Gastroesophageal sphincter (tissue), 4 donors: Measurements from ENCODE around the gene TSPAN11. TPM values are rescaled to one million over a fixed set of nuclear protein-coding genes. Genes with fewer than 3 reads are reported as not detected.

Experiments used
- ATAC-seq: fragments of 150-250 bp; one replicate; pipeline ENCODE4 v1.9.1; 2016; ENCODE audit warnings: mild to moderate bottlenecking, moderate library complexity
- H3K27ac ChIP-seq, 4 donors: fragments of 200-600 bp; sonication (generic) in 3 of 4; 1 replicate in 3 of 4; 2 replicates in 1 of 4; pipeline ENCODE4 v1.5.1; 2016 to 2019
- H3K27me3 ChIP-seq: fragments of 200-600 bp; sonication (generic); one replicate; pipeline ENCODE4 v1.5.1; 2019
- H3K36me3 ChIP-seq, 2 donors: fragments of 200-600 bp; sonication (generic); one replicate each; pipeline ENCODE4 v1.5.1; 2019; ENCODE audit warnings: control low read depth in 1 of 2
- H3K4me1 ChIP-seq, 3 donors: fragments of 200-600 bp; sonication (generic); 1 replicate in 2 of 3; 2 replicates in 1 of 3; pipeline ENCODE4 v1.5.1; 2016 to 2019; ENCODE audit warnings: control low read depth in 2 of 3
- H3K4me3 ChIP-seq, 2 donors: fragments of 200-600 bp; sonication (generic); one replicate each; pipeline ENCODE4 v1.5.1; 2019; ENCODE audit warnings: mild to moderate bottlenecking in 1 of 2, moderate library complexity in 1 of 2
- H3K9me3 ChIP-seq, 3 donors: fragments of 200-600 bp; sonication (generic); one replicate each; pipeline ENCODE4 v1.5.1; 2017 to 2019; ENCODE audit warnings: control low read depth in 2 of 3
- EP300 ChIP-seq: sonication (generic); formaldehyde crosslinking; IDR thresholded peaks from one replicate; pipeline ENCODE4 v1.6.1; 2017; ENCODE audit warnings: antibody characterized with exemption, mild to moderate bottlenecking
- POLR2A ChIP-seq, 2 donors: fragments of 450-650 bp; IDR thresholded peaks; one replicate each; pipeline ENCODE4 v1.6.1; 2017; ENCODE audit warnings: antibody characterized with exemption in 2 of 2, mild to moderate bottlenecking in 2 of 2, moderate library complexity in 1 of 2
- POLR2AphosphoS5 ChIP-seq: sonication (generic); formaldehyde crosslinking; IDR thresholded peaks from one replicate; pipeline ENCODE4 v1.6.1; 2017; ENCODE audit warnings: antibody characterized with exemption
- WGBS, 2 donors: methylation state at CpG; one replicate each; pipeline ENCODE4 v1.1.5; 2018; ENCODE audit warnings: low coverage in 1 of 2; 5-methylcytosine and 5-hydroxymethylcytosine counted together
- total RNA-seq, 4 donors: library from RNA; depleted of rRNA; stranded (reverse); fragments of >200 nt; gene quantifications; one replicate each; pipeline ENCODE4 v1.1.0, GENCODE V29; 2016
- TF ChIP-seq, protein P1 (sequence below), 4 experiments: fragments of 200-600 bp in 2 of 4; fragments of 450-650 bp in 2 of 4; sonication (generic) in 1 of 4; IDR thresholded peaks; one replicate each; pipeline ENCODE4 v1.5.1; 2017 to 2019; ENCODE audit warnings: antibody characterized with exemption in 4 of 4, mild to moderate bottlenecking in 2 of 4, moderate library complexity in 2 of 4

The TSPAN11 gene
- total RNA-seq = 10 to 100 TPM in 1 of 4 donors, 1 to 10 TPM in 3; 4.8 to 15.9 (median 6.5) TPM

DNA sequence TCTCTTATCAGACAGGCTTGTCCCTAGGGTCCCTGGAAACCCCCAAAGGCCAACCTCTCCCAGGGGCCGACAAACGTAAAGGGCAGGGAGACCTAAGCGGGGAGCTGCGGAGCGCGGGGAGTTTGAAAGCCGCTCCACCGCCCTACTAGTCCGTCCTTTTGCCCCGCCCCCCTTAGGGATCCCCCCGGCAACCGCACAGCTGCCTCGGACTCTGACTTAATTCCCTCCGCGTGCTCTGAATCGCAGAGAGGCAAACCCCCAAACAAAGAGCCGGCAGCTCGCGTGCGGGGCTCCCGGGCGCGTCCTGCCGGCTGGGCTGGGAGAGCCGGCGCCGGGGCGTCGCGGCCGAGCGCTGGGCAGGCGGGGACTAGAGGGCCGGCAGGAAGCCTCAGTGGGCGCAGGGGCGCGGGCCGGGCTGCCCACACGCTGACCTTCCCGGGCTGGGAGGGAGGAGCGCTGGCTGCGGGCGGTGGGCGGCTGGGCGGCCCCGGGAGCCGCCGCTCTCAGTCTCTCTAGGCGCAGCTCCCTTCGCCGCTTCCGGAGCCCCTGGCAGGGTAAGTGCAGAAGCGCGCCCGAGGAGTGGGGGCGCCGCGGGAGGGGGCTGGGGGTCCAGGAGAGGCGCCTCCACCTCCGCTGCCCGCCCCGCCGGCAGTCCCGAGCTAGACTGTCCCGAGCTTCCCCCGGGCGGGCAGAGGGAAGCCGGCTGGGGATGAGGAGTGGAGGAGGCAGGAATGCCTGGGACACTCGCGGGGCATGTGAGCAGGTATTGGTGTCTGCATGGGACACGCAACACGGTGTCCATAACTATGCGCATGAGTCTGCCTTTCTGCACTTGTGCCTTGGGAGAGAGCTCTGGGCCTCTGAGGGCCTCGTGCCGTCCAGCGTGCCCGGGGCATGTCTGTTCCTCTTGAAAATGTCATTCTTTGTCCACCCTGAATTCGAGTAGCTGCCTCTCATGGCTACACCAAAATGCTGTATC, at the start of gene TSPAN11:
TSPAN11 (plus strand) TSS at position 506 of the 979 bp plus-strand sequence. CDS start 27,244 bp downstream, outside the sequence.
- Histone ChIP-seq H3K36me3 (no peaks in the 10 kb centered on the region), H3K27ac (peak within 1 kb of the TSS in 3 of 4 donors; percentile 51 to 69 (median 55)), H3K4me1 (peaks cover 0 to 13% (median 7%) of the 10 kb centered on the region in 3 donors), H3K9me3 (no peaks in the 10 kb centered on the region), H3K27me3 (peaks cover 42% of the 10 kb centered on the region), H3K4me3 (peak within 1 kb of the TSS; percentile 6 to 54)
- WGBS, 2 donors = 35% methylated on average over 7 of the region's 78 CpGs; no CpG with 5 or more reads in 1 of the 2 donors
- TF ChIP-seq EP300 (no peak), POLR2AphosphoS5 (no peak), POLR2A (IDR thresholded peaks at IDR 0.05) (no peak)
- TF ChIP-seq, protein P1, sequence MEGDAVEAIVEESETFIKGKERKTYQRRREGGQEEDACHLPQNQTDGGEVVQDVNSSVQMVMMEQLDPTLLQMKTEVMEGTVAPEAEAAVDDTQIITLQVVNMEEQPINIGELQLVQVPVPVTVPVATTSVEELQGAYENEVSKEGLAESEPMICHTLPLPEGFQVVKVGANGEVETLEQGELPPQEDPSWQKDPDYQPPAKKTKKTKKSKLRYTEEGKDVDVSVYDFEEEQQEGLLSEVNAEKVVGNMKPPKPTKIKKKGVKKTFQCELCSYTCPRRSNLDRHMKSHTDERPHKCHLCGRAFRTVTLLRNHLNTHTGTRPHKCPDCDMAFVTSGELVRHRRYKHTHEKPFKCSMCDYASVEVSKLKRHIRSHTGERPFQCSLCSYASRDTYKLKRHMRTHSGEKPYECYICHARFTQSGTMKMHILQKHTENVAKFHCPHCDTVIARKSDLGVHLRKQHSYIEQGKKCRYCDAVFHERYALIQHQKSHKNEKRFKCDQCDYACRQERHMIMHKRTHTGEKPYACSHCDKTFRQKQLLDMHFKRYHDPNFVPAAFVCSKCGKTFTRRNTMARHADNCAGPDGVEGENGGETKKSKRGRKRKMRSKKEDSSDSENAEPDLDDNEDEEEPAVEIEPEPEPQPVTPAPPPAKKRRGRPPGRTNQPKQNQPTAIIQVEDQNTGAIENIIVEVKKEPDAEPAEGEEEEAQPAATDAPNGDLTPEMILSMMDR (IDR thresholded peaks at IDR 0.05) = no peak
- peak; percentile 25 for ATAC-seq

- H3K27ac ChIP-seq = no peak overlapping the region
- ATAC-seq = no peak
- peaks cover 8% of the 10 kb centered on the region for H3K27me3 ChIP-seq
- no peaks in the 10 kb centered on the region for H3K4me1 ChIP-seq
- no peaks in the 10 kb centered on the region for H3K9me3 ChIP-seq
- TF ChIP-seq POLR2AphosphoS5 (no peak), POLR2A (IDR thresholded peaks at IDR 0.05) (no peak), EP300 (no peak)
- TF ChIP-seq, protein P1 (IDR thresholded peaks at IDR 0.05) = no peak
- H3K4me3 ChIP-seq = no peak overlapping the region
- WGBS, 2 donors = 87 to 88% methylated on average over 4 to 5 of the region's 7 CpGs
- H3K36me3 ChIP-seq = no peaks in the 10 kb centered on the region
These were observed 49.3 kb upstream of the TSPAN11 start for GRCh38 chr12:30877105-30877875.

- H3K4me1 ChIP-seq = no peaks in the 10 kb centered on the region
- no peak overlapping the region for H3K4me3 ChIP-seq
- ATAC-seq = no peak
- TF ChIP-seq POLR2A (IDR thresholded peaks at IDR 0.05) = no peak
- TF ChIP-seq, protein P1 (IDR thresholded peaks at IDR 0.05) = no peak
- no peak for TF ChIP-seq POLR2AphosphoS5
- TF ChIP-seq EP300 = no peak
- no peaks in the 10 kb centered on the region for H3K9me3 ChIP-seq
- H3K27me3 ChIP-seq = peaks cover 8% of the 10 kb centered on the region
- H3K36me3 ChIP-seq = no peaks in the 10 kb centered on the region
- no peak overlapping the region for H3K27ac ChIP-seq
- WGBS, 2 donors = 85 to 86% methylated on average over 2 of the region's 2 CpGs
These were observed 48.5 kb upstream of the TSPAN11 start for GRCh38 chr12:30878024-30878423.

- TF ChIP-seq POLR2AphosphoS5 (no peak), POLR2A (IDR thresholded peaks at IDR 0.05) (no peak), EP300 (no peak)
- TF ChIP-seq, protein P1 (IDR thresholded peaks at IDR 0.05) = no peak
- Histone ChIP-seq H3K4me3 (no peak overlapping the region), H3K27ac (no peak overlapping the region), H3K36me3 (no peaks in the 10 kb centered on the region), H3K9me3 (no peaks in the 10 kb centered on the region), H3K27me3 (peaks cover 8% of the 10 kb centered on the region), H3K4me1 (no peaks in the 10 kb centered on the region)
- ATAC-seq = peak; percentile 31
- 0 to 17% methylated on average over 1 to 6 of the region's 6 CpGs for WGBS, 2 donors
These were observed 46.5 kb upstream of the TSPAN11 start for GRCh38 chr12:30880061-30880460.
